HG03460 (cell line): ENCODE measurements around the gene PEMT.

Experiments used
- ATAC-seq: cut with Tn5 transposase; IDR thresholded peaks from one replicate; pipeline ENCODE4 v1.9.1; 2021; ENCODE audit not compliant: unreplicated experiment

The PEMT gene

DNA sequence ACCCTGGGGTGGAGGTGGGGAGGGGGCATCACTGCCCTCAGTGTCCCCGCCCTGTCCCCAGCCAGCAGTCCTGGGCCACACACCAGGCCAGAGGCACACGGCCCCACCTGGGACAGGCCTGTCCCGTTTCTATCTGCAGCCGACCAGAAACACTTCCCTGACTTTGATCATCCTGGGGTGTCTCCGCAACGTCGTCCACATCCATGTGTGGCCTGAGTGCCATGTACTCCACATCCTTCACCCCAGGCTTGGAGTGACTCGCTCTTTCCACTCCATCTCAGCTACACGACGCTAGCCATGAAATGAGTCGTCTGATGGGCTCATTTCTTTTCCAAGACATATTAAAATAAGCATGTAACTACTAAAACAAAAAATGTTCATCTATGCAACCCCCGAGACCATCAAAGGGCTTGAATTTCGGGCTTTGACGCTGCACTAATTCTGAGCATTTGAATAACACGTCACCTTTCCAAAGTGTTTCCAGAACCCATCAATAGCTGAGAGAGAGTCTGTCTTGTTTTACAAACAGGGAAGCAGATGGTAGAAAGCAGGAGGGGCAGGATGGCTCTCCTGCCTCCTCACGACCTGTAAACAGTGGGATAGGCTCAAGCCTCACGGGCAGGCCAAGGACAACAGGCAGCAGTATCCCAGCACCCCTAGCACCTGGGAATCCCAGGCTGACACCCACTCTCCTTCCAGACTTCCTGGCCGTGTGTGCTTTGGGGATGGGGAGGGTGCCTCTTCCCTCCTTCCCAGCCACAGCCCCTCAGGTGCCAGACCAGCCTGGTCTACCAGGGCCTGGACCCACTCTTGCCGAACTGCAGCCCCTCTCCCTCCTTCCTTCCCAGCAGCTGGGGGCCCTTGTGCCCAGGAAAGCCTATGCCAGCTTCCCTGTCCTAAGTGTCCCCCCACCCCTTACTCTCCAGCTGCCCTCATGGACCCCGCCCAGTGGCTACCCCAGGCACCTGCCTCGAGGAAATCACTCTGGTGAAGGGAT, 75.3 kb downstream of the PEMT start:
- no peak for ATAC-seq

GRCh38 chr17:17514993-17515933, 76.2 kb downstream of the PEMT start:
- ATAC-seq, result no peak

DNA sequence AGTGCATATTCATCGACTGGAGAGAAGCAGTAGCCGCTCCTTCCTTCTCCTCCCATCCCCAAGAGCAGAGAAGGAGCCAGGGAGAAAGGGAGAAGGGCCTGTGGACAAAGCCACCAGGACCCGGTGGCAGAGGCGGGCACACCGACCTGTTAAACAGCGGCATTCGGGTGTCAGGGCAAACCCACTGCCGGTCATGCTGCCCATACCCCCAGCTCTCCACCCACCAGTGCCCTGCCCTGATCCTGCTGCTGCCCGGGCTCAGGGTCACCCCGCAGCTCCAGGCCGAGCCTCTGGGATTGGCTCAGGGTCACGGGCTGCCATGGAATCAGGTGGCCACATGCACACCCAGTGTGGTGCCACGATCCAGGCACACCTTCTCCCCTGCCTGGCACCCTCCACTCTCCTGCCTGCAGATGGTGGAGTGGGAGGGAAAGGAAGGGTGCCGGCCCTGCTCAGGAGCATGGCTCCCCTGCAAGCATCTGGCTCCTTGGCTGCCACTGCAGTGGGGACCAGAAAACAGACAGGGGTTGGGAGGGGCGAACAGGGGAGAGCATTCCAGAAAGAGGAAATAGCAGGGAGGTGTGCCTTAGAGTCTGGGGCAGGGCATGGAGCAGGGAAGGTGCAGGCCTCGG, 77.0 kb downstream of the PEMT start:
- ATAC-seq, result no peak

DNA sequence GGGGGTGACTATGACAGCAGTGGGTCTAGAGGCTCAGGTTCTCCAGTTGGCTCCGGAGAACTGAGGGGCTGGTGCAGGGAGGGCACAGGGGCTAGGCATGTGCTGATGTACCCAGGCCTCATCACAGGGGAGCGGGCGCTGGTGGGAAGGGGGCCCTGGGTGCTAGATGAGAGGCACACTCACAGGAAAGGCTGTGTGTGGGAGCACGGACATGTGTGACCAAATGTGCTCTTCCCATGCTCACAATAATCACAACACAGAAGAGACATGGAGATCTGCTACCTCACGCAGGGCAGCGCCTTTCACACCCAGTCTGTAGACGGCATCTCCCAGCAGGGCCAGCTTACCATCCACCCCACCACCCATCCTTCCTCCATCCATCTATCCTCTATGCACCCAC, 77.9 kb downstream of the PEMT start:
- ATAC-seq, result no peak

DNA sequence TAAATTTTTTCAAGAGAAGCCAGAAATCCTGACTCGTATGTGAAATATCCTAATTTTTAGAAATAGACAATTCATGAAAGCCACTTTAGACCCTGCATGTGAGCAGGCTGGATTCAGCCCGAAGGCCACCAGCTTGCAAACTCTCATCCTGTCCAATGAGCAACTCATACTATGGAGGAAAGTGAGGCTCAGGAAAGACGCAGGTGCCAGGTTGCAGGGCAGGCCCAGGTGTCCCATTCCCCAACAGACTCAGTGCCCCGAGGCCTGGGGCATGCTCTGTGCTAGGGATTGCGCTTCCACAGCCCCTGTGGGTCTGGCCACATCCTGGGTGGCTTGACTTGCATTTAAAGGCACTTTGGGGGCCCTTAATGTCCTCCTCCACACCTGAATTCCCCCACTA, 78.6 kb downstream of the PEMT start:
- ATAC-seq, result no peak

DNA sequence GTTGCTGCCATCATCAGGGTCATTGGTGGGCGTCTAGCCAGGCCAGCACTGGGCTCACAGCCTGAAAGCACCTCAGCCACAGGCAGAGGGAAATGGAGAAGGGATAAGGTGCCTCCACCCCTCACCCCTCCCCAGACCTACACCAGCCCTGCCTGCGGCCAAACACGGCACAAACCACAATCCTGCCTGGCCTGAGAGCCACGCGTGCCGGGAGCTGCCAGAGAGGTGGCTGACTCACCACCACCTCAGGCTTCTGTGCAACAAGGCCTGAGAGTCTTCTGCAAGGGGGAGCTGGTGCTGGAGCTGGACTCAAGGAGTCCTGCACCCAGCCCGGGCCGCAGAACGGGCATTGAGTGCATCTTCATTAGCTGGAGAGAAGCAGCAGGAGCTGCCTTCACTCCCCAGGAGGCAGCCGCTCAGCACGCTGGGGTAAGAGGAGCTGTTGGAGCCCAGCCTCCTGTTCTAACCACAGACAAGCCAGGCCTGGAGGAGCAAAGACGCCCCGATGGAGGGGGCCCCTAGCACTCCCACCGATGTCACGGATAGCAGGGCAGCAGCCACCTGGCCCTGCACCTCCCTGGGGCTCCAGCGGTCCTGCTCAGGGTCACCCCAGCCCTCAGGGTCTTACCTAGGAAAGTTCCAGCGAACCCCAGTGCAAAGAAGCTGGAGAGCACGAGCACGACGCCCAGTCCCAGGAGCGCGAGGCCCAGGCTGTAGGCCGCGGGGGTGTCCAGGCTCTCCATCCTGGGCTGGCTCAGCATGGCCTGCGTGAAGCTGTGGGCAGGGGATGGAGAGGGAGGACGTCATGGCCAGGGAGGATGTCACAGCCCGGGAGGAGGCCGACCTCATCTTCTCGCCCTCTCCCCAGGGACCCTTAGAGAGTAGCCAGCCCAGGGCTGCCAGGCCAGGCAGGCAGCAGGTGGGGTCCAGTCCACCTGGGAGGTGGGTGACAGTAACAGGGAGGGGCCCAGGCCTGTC, 79.3 kb downstream of the PEMT start:
- ATAC-seq, result no peak

GRCh38 chr17:17511293-17511741, 80.2 kb downstream of the PEMT start:
- ATAC-seq, result no peak

DNA sequence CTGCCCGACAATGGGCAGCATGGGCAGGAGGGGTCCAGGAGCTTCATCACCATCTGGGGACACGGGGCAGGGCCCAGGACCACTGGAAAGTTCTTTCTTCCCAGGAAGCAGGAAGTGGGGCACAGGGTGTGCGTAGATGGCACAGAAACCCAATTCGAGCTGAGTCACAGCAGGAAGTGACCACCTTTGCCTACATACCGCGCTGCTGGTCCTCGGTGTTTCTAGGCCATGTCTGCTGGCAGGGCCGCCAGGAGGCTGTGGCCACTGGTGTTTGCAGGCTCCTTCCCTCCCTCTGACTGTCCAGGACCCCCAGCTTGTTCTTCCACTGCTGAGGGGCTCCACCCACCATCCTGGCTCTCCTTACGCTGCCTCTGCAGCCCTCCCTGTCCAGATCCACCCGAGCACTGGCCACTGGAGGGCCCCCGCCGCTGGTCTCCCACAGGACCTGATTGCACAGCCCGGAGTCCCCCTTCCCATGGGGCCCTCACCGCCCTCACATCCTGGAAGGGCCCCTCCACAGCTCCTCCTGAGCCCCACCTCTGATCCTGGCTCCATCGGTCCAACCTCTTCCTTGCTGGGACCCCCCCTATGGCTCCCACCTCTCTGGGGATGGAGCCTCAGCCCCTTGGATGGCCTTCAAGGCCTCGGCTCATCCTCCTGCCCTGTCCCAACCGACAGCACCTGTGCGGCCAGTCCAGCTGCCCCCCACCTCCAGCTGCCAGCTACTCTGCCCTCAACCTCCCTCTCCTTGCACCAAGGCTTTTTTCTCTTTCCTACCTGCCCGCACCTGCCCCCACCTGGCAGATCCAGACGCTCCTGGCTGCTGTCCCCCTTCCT, 80.8 kb downstream of the PEMT start:
- ATAC-seq, result no peak

GRCh38 chr17:17509601-17510425, 81.7 kb downstream of the PEMT start:
- ATAC-seq, result no peak

- ATAC-seq, result no peak
These were observed 82.6 kb downstream of the PEMT start for GRCh38 chr17:17508646-17509591.

DNA sequence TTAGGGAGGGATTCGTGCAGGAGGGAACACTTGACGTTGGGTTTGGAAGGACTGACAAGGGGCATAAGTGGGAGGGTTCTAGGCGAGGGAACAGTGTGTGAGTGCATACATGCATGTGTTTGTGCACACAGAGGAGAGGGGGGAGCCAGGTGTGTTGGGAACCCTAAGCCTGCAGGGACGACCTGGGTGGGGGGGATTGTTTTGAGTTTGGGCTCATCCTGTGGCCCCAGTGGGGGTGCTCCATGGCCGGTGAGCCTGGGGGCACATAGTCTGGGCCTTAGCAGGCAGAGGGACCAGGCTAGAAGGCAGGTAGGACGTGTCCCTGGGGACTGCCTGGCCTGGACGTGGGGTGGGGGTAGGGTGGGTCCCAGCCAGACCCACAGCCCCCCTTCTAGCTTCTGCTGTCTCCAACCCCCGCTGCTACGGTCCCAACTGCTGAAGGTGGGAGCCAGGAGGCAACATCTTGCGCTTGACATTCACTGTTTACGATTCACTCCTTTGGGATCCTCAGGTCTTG, 83.4 kb downstream of the PEMT start:
- no peak for ATAC-seq

DNA sequence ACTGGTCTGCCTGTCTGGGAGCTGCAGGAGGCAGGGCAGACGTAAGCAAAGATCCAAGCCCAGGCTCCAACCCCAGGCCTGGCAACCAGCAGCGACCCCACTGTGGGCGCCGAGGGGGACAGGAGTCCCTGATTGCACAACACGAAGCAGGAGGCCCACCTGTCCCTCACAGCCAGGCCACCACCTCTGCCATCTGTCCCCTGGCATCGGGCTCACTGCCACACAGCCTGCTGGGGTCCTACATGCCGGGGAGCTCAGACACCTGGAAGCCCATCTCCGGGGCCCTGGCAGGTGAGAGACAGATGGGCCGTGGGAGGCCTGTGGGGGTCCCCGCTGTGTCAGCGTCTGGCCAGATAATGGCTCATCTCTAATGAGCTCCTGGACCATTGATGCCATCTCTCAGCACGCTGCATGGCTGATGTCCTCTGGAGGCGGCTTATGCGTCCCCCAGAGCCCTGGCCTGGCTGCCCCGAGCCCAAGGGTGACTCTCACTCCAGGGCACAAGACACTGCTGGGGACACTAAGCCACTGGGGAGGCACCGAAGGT, 84.0 kb downstream of the PEMT start:
- no peak for ATAC-seq

DNA sequence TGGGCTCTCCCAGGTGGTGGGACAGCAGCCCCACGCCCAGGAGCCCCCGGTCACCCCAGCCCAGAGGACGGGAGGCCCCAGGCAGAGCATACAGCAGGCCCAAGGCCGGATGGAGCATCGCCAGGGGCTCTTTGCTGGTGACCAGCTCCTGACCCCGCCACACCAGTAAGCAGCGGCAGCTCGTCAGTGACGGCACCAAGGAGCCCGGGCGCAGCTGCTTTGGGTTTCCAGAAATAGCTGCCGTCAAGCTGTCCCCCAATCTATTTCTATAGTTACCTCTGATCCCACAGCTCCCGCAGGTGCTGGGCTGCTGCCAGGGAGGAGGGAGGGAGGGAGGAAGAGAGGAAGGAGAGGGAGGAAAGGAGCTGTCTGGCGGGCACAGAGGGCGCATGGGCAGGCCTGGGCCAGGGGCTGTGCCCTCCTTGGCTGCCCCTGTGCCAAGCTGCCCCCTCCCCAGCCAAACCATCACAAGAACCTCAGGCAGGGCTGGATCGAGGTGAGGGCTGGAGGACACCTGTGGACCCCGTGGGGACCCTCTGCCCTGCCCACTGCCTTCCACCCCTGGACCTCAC, 84.5 kb downstream of the PEMT start:
- ATAC-seq, result no peak

GRCh38 chr17:17506181-17506741, 85.2 kb downstream of the PEMT start:
- no peak for ATAC-seq

DNA sequence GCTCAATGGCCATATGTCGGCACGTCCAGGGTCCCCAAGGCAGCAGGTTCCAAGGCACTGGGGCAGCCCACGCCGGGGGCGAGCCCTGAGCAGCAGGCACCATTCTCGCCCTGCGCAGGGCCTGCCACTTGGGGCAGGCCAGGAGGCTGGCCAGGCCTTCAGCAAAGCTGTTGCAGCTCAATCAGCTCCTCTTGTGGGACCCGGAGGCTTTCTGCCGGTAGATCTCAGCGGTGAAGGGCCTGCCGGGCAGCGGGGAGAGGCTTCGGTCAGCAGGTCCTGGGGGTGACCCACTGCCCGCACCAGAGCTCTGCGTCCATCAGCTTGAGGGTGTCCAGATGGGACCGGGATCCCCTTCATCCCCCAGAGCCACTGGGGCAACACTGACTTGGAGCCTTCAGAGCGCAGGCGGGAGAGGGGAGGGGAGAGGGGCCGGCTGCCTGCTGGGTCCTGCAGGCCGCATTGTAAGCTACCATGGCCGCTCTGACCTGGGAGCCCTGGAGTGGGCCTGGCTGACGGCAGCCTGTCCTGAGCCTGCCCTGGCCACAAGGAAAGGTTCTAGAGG, 85.8 kb downstream of the PEMT start:
- ATAC-seq, result no peak

DNA sequence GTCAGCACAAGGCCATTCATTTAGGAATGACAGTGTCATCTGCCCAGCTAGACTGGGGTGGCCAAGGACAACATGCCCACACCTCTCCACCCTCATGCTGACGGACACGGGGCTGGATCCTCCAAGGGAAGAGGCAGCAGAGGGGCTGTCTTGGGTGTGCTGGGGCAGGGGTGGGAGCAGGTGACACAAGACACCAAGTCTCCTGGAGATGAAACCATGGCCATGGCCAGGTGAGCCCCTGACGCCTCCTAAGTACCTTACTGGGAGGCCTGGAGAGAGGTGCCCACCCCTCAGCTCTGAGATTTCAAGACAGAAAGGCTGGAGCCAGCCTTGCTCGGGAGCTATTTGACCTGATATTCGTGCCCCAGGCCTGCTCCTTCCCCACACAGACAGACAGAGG, 86.4 kb downstream of the PEMT start:
- no peak for ATAC-seq
